NCI-H2107 treated with DMSO at 0.1 percent for 48 hours (cell line): ENCODE measurements around the gene BNC2.

Experiments used
- DNase-seq: peaks from one replicate; lab custom pipeline; 2025; ENCODE audit not compliant: unreplicated experiment; lab: John Stamatoyannopoulos, UW

Gene BNC2

GRCh38 chr9:16427873-16428427 is 442.5 kb downstream of the BNC2 start:
- no peak for DNase-seq

GRCh38 chr9:16426716-16427115 is 443.8 kb downstream of the BNC2 start:
- DNase-seq = no peak

- peak; percentile 31 for DNase-seq
Measured at GRCh38 chr9:16425562-16426231, 444.8 kb downstream of the BNC2 start.

GRCh38 chr9:16422114-16422513 is 448.4 kb downstream of the BNC2 start:
- no peak for DNase-seq

GRCh38 chr9:16421532-16421931 is 448.9 kb downstream of the BNC2 start:
- no peak for DNase-seq

GRCh38 chr9:16419124-16419523 is 451.3 kb downstream of the BNC2 start:
- DNase-seq = no peak

- no peak for DNase-seq
Measured at GRCh38 chr9:16418721-16419120, 451.7 kb downstream of the BNC2 start.

GRCh38 chr9:16417749-16418148 is 452.7 kb downstream of the BNC2 start:
- no peak for DNase-seq

- DNase-seq = peak; percentile 85
Measured at GRCh38 chr9:16417161-16417560, 453.3 kb downstream of the BNC2 start.

GRCh38 chr9:16414451-16414850 is 456.0 kb downstream of the BNC2 start:
- no peak for DNase-seq

GRCh38 chr9:16413509-16414016 is 456.9 kb downstream of the BNC2 start:
- DNase-seq = no peak

- no peak for DNase-seq
Measured at GRCh38 chr9:16412740-16413139, 457.7 kb downstream of the BNC2 start.

- DNase-seq = no peak
Measured at GRCh38 chr9:16411311-16411710, 459.2 kb downstream of the BNC2 start.

- no peak for DNase-seq
Measured at GRCh38 chr9:16410601-16411280, 459.7 kb downstream of the BNC2 start.

GRCh38 chr9:16407617-16408016 is 462.9 kb downstream of the BNC2 start:
- DNase-seq = no peak

GRCh38 chr9:16406526-16407225 is 463.8 kb downstream of the BNC2 start:
- no peak for DNase-seq

GRCh38 chr9:16405421-16405820 is 465.0 kb downstream of the BNC2 start:
- DNase-seq = no peak

GRCh38 chr9:16401701-16402100 is 468.8 kb downstream of the BNC2 start:
- DNase-seq = no peak

- no peak for DNase-seq
Measured at GRCh38 chr9:16398691-16399090, 471.8 kb downstream of the BNC2 start.

GRCh38 chr9:16396389-16396788 is 474.1 kb downstream of the BNC2 start:
- DNase-seq = no peak

GRCh38 chr9:16391369-16391768 is 479.1 kb downstream of the BNC2 start:
- DNase-seq = no peak

- no peak for DNase-seq
Measured at GRCh38 chr9:16387382-16387781, 483.1 kb downstream of the BNC2 start.
